Fibroblast of lung (primary cell): ENCODE measurements around the gene INPP5A.

Experiments used
- CTCF ChIP-seq, 2 donors: IDR thresholded peaks in 1 of 2; conservative IDR thresholded peaks in 1 of 2; 1 replicate in 1 of 2; 2 replicates in 1 of 2; pipeline ENCODE4 v1.5.1; 2011 to 2012; ENCODE audit warnings: low read length in 2 of 2, control low read depth in 1 of 2, inconsistent platforms in 1 of 2, low read depth in 1 of 2, mild to moderate bottlenecking in 1 of 2
- EZH2 ChIP-seq: IDR thresholded peaks from 2 replicates; pipeline ENCODE4 v1.5.1; 2012; ENCODE audit warnings: low read length, control low read depth, mild to moderate bottlenecking; ENCODE audit errors: missing control alignments

GRCh38 chr10:132816718-132817117 is 279.1 kb downstream of the INPP5A start:
- no peak for TF ChIP-seq EZH2
- TF ChIP-seq CTCF (conservative IDR thresholded peaks at IDR 0.05 in 1 of 2, IDR thresholded peaks at IDR 0.05 in 1 of 2; ENCODE audit: low read depth in 1 of 2, low read length in 2 of 2): no peak
